Head of caudate nucleus (tissue), 42 donors: ENCODE data around the gene ANKRD12.
"Not testable (repeated sequence)": the region's sequence is repeated elsewhere in the genome, so short reads cannot be mapped to it uniquely, and the experiment has no call there.

Experiments
- DNase-seq, 42 donors: peaks; one replicate each; pipeline versions ENCODE4 v3.0.0 to v3.0.0-alpha.2; 2020 to 2021; ENCODE audit warnings: mixed read lengths in 7 of 42
- intact Hi-C: fragments of 100-400 bp; cut with DNase I; formaldehyde crosslinking; loops from one replicate; pipeline ENCODE4 v1.15.0; 2022

Gene ANKRD12

GRCh38 chr18:9171919-9172318 is 35.3 kb downstream of the ANKRD12 start:
- DNase-seq, intact Hi-C loops: not testable (repeated sequence)

GRCh38 chr18:9172506-9173127 is 36.0 kb downstream of the ANKRD12 start:
- intact Hi-C loops, result no loop called here
- no peak for DNase-seq

- DNase-seq, result no peak
- intact Hi-C loops, result no loop called here
Observed at GRCh38 chr18:9173770-9174233, 37.2 kb downstream of the ANKRD12 start.

- intact Hi-C loops, result no loop called here
- no peak for DNase-seq
Observed at GRCh38 chr18:9174302-9174701, 37.7 kb downstream of the ANKRD12 start.

GRCh38 chr18:9175115-9175514 is 38.5 kb downstream of the ANKRD12 start:
- DNase-seq, result no peak
- intact Hi-C loops, result no loop called here

GRCh38 chr18:9177031-9177430 is 40.5 kb downstream of the ANKRD12 start:
- intact Hi-C loops, result no loop called here
- no peak for DNase-seq

GRCh38 chr18:9177466-9177865 is 40.9 kb downstream of the ANKRD12 start:
- no peak for DNase-seq
- intact Hi-C loops, result no loop called here

- intact Hi-C loops, result no loop called here
- DNase-seq, result no peak
Observed at GRCh38 chr18:9178557-9178956, 42.0 kb downstream of the ANKRD12 start.

GRCh38 chr18:9181275-9181674 is 44.7 kb downstream of the ANKRD12 start:
- intact Hi-C loops, result no loop called here
- DNase-seq, result no peak

- intact Hi-C loops, result no loop called here
- no peak for DNase-seq
Observed at GRCh38 chr18:9182852-9183399, 46.3 kb downstream of the ANKRD12 start.

GRCh38 chr18:9184998-9185613 is 48.5 kb downstream of the ANKRD12 start:
- no peak for DNase-seq
- intact Hi-C loops, result no loop called here

- DNase-seq, result no peak
- intact Hi-C loops, result no loop called here
Observed at GRCh38 chr18:9188359-9189231, 52.0 kb downstream of the ANKRD12 start.

- no peak for DNase-seq
- intact Hi-C loops, result no loop called here
Observed at GRCh38 chr18:9189491-9189890, 52.9 kb downstream of the ANKRD12 start.

GRCh38 chr18:9191658-9192256 is 55.2 kb downstream of the ANKRD12 start:
- intact Hi-C loops, result no loop called here
- no peak for DNase-seq

- intact Hi-C loops, result no loop called here
Observed at GRCh38 chr18:9193031-9193430, 56.5 kb downstream of the ANKRD12 start.

GRCh38 chr18:9196568-9196967 is 60.0 kb downstream of the ANKRD12 start:
- intact Hi-C loops, result no loop called here
- no peak for DNase-seq

More at GRCh38 chr18:9193031-9193430, 56.5 kb downstream of the ANKRD12 start:
- no peak for DNase-seq

GRCh38 chr18:9199681-9200080 is 63.1 kb downstream of the ANKRD12 start:
- intact Hi-C loops, result no loop called here
- no peak for DNase-seq

GRCh38 chr18:9201224-9201623 is 64.6 kb downstream of the ANKRD12 start:
- intact Hi-C loops, result no loop called here
- DNase-seq, result no peak

- no peak for DNase-seq
- intact Hi-C loops, result no loop called here
Observed at GRCh38 chr18:9204659-9205058, 68.1 kb downstream of the ANKRD12 start.
